Endodermal cell (in vitro differentiated cells): Measurements from ENCODE around the gene OR7A5. TPM values are rescaled to one million over a fixed set of nuclear protein-coding genes. Genes with fewer than 3 reads are reported as not detected.

Experiments used
- DNase-seq: peaks from one replicate; pipeline ENCODE4 v3.0.0-alpha.2; 2017
- H3K27ac ChIP-seq: 2 replicates; pipeline ENCODE4 v1.5.1; 2013; ENCODE audit warnings: mild to moderate bottlenecking, low read depth, low read length, moderate library complexity
- H3K27me3 ChIP-seq: 2 replicates; pipeline ENCODE4 v1.6.1; 2013; ENCODE audit warnings: mild to moderate bottlenecking, low read length, moderate library complexity; ENCODE audit not compliant: insufficient read depth, control insufficient read depth, poor library complexity, severe bottlenecking
- H3K36me3 ChIP-seq: 2 replicates; pipeline ENCODE4 v1.7.0; 2013; ENCODE audit warnings: mild to moderate bottlenecking, low read length, moderate library complexity; ENCODE audit not compliant: control insufficient read depth, insufficient read depth
- H3K4me1 ChIP-seq: one replicate; pipeline ENCODE4 v1.7.0; 2013; ENCODE audit warnings: low read length; ENCODE audit not compliant: control insufficient read depth, insufficient read depth
- H3K4me3 ChIP-seq: 2 replicates; pipeline ENCODE4 v1.5.1; 2013; ENCODE audit warnings: mild to moderate bottlenecking, low read length, moderate library complexity
- H3K9ac ChIP-seq: 2 replicates; pipeline ENCODE4 v1.6.1; 2013; ENCODE audit warnings: mild to moderate bottlenecking, low read length, moderate library complexity; ENCODE audit not compliant: poor library complexity, severe bottlenecking; ENCODE audit errors: extremely low read depth
- H3K9me3 ChIP-seq: 2 replicates; pipeline ENCODE4 v1.6.1; 2013; ENCODE audit warnings: mild to moderate bottlenecking, low read length, moderate library complexity; ENCODE audit not compliant: control insufficient read depth
- H3K27ac Mint-ChIP-seq: 2 replicates; pipeline ENCODE4 v1.8.0; 2020; ENCODE audit warnings: mixed read lengths
- H3K27me3 Mint-ChIP-seq: 2 replicates; pipeline ENCODE4 v1.8.0; 2021; ENCODE audit warnings: mild to moderate bottlenecking, mixed read lengths; ENCODE audit not compliant: insufficient read depth
- H3K36me3 Mint-ChIP-seq: 2 replicates; pipeline ENCODE4 v1.8.0; 2020; ENCODE audit warnings: low read depth, mixed read lengths
- H3K4me1 Mint-ChIP-seq: 2 replicates; pipeline ENCODE4 v1.8.0; 2020; ENCODE audit warnings: mixed read lengths
- H3K4me3 Mint-ChIP-seq: 2 replicates; pipeline ENCODE4 v1.8.0; 2020; ENCODE audit warnings: mild to moderate bottlenecking, moderate library complexity, mixed read lengths
- H3K9me3 Mint-ChIP-seq: 2 replicates; pipeline ENCODE4 v1.8.0; 2020; ENCODE audit warnings: mild to moderate bottlenecking, mixed read lengths
- CTCF ChIP-seq: fragments of 200-600 bp; sonication (generic); conservative IDR thresholded peaks from 2 replicates; pipeline ENCODE4 v1.5.0; 2021; ENCODE audit warnings: antibody characterized with exemption, mild to moderate bottlenecking
- WGBS, 2 experiments: methylation state at CpG; one replicate each; pipeline versions ENCODE4 v1.1.5 to v1.1.7; 2013; ENCODE audit warnings: missing lambda C conversion rate in 2 of 2, mixed read lengths in 1 of 2; ENCODE audit not compliant: insufficient coverage in 1 of 2, insufficient read length in 1 of 2; 5-methylcytosine and 5-hydroxymethylcytosine counted together
- total RNA-seq, 2 donors: library from RNA; stranded (reverse); fragmentation: NEBNext Ultra II Directional in 1 of 2; extraction: Animal tissue kit (Norgen Biotek cat#: 25700) in 1 of 2; gene quantifications; 2 replicates in 1 of 2; 3 replicates in 1 of 2; pipeline ENCODE4 v1.2.1, GENCODE V29; 2021

OR7A5 gene
- total RNA-seq, 2 donors from 2014 or later = not detected

GRCh38 chr19:14848822-14849221 lies 13.8 kb upstream of the OR7A5 start, which contains the start of gene OR7A10:
Gene OR7A10 (minus strand): TSS chr19:14848922. CDS start chr19:14841877, 7,045 bp downstream.
- H3K9me3 Mint-ChIP-seq = peaks cover 81% of the 10 kb centered on the region
- no peaks in the 10 kb centered on the region for H3K36me3 Mint-ChIP-seq
- no peak within 1 kb of the TSS for H3K4me3 Mint-ChIP-seq
- H3K27me3 ChIP-seq = no peaks in the 10 kb centered on the region
- TF ChIP-seq CTCF = no peak
- no peak within 1 kb of the TSS for H3K4me3 ChIP-seq
- no peaks in the 10 kb centered on the region for H3K27me3 Mint-ChIP-seq
- 61 to 82% methylated on average over 3 to 5 of the region's 5 CpGs for WGBS, 2 experiments
- DNase-seq = no peak
- H3K9ac ChIP-seq = no peak within 1 kb of the TSS
- no peak within 1 kb of the TSS for H3K27ac ChIP-seq
- no peaks in the 10 kb centered on the region for H3K4me1 Mint-ChIP-seq
- H3K27ac Mint-ChIP-seq = no peak within 1 kb of the TSS
- H3K4me1 ChIP-seq = no peaks in the 10 kb centered on the region
- no peaks in the 10 kb centered on the region for H3K36me3 ChIP-seq
- peaks cover 48% of the 10 kb centered on the region for H3K9me3 ChIP-seq

DNA sequence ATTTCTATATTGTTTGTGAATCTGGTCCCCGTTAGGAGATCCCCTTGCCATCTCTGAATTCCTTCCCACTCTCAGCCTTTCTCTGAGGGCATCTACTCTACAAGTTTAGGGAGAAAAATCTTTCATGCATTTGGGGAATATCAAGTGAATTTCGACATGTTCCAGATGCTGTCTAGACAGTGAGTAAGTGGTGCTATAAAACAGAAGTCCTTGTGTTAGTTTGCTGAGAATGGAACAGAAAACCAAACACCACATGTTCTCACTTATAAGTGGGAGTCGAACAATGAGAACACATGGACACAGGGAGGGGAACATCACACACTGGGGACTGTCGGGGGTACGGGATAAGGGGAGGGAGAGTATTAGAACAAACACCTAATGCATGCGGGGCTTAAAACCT lies 8.6 kb upstream of the OR7A5 start:
- Histone ChIP-seq H3K9ac (no peak overlapping the region), H3K4me3 (no peak overlapping the region), H3K27me3 (no peaks in the 10 kb centered on the region), H3K9me3 (peaks cover 63% of the 10 kb centered on the region), H3K27ac (no peak overlapping the region), H3K4me1 (no peaks in the 10 kb centered on the region), H3K36me3 (no peaks in the 10 kb centered on the region)
- TF ChIP-seq CTCF = no peak
- Mint-ChIP-seq H3K36me3 (no peaks in the 10 kb centered on the region), H3K27me3 (no peaks in the 10 kb centered on the region), H3K4me3 (no peak overlapping the region), H3K9me3 (peaks cover 83% of the 10 kb centered on the region), H3K4me1 (no peaks in the 10 kb centered on the region), H3K27ac (no peak overlapping the region)
- WGBS, 2 experiments = 69 to 89% methylated on average over 3 to 6 of the region's 6 CpGs
- no peak for DNase-seq

GRCh38 chr19:14843169-14843568 lies 8.2 kb upstream of the OR7A5 start:
- Mint-ChIP-seq H3K36me3 (no peaks in the 10 kb centered on the region), H3K27me3 (no peaks in the 10 kb centered on the region), H3K27ac (no peak overlapping the region), H3K4me1 (no peaks in the 10 kb centered on the region), H3K9me3 (peaks cover 82% of the 10 kb centered on the region), H3K4me3 (no peak overlapping the region)
- H3K9ac ChIP-seq = no peak overlapping the region
- peaks cover 65% of the 10 kb centered on the region for H3K9me3 ChIP-seq
- no peak overlapping the region for H3K27ac ChIP-seq
- no peaks in the 10 kb centered on the region for H3K4me1 ChIP-seq
- no peaks in the 10 kb centered on the region for H3K27me3 ChIP-seq
- DNase-seq = no peak
- no peak overlapping the region for H3K4me3 ChIP-seq
- WGBS, 2 experiments = 48 to 50% methylated on average over 2 of the region's 2 CpGs
- TF ChIP-seq CTCF = no peak
- H3K36me3 ChIP-seq = no peaks in the 10 kb centered on the region
